Calu3 (cell line): Measurements from ENCODE around the gene C10orf88. TPM values are rescaled to one million over a fixed set of nuclear protein-coding genes. Genes with fewer than 3 reads are reported as not detected.

ENCODE experiments used
- Bru-seq: library from RNA; stranded (reverse); fragments of 400-500 nt; gene quantifications from one replicate; lab custom pipeline; 2021; lab: Mats Ljungman, UMichigan
- BruChase-seq, 2 experiments: library from RNA; stranded (reverse); fragments of 400-500 nt; gene quantifications; one replicate each; lab custom pipeline; 2021; lab: Mats Ljungman, UMichigan
- BruUV-seq: library from RNA; stranded (reverse); fragments of 400-500 nt; replicated peaks from 2 replicates; lab custom pipeline; 2021; lab: Mats Ljungman, UMichigan
- CTCF ChIA-PET: fragments of 300-600 bp; sonication (Branson Sonifier 250); formaldehyde crosslinking; loops from one replicate; lab custom pipeline; 2022; ENCODE audit warnings: antibody characterized with exemption; lab: Charles Lee
- DNase-seq: peaks from one replicate; pipeline ENCODE4 v3.0.0; 2022
- H3K27ac Mint-ChIP-seq: one replicate; pipeline ENCODE4 v1.8.0; 2022; ENCODE audit warnings: mixed read lengths; ENCODE audit not compliant: unreplicated experiment
- H3K27me3 Mint-ChIP-seq: one replicate; pipeline ENCODE4 v1.8.0; 2022; ENCODE audit warnings: mixed read lengths; ENCODE audit not compliant: unreplicated experiment
- H3K36me3 Mint-ChIP-seq: one replicate; pipeline ENCODE4 v1.8.0; 2022; ENCODE audit warnings: mild to moderate bottlenecking, moderate library complexity, mixed read lengths; ENCODE audit not compliant: insufficient read depth, unreplicated experiment
- H3K4me1 Mint-ChIP-seq: one replicate; pipeline ENCODE4 v1.8.0; 2022; ENCODE audit warnings: mild to moderate bottlenecking, low read depth, mixed read lengths; ENCODE audit not compliant: unreplicated experiment
- H3K4me3 Mint-ChIP-seq: one replicate; pipeline ENCODE4 v1.8.0; 2022; ENCODE audit warnings: mild to moderate bottlenecking, low read depth, moderate library complexity, mixed read lengths; ENCODE audit not compliant: unreplicated experiment
- H3K9me3 Mint-ChIP-seq: one replicate; pipeline ENCODE4 v1.8.0; 2022; ENCODE audit warnings: low read depth, mixed read lengths; ENCODE audit not compliant: unreplicated experiment
- CTCF ChIP-seq: fragments of 200-600 bp; IDR thresholded peaks from one replicate; pipeline ENCODE4 v1.8.0; 2022; ENCODE audit warnings: antibody characterized with exemption; ENCODE audit not compliant: unreplicated experiment
- intact Hi-C: fragments of 100-400 bp; cut with micrococcal nuclease; formaldehyde crosslinking; loops from one replicate; pipeline ENCODE4 v1.10.0; 2022; ENCODE audit not compliant: unreplicated experiment
- long read RNA-seq: library from polyadenylated mRNA; stranded (forward); transcript quantifications from one replicate; pipeline ENCODE4 v2.0.0, GENCODE V29; 2022
- total RNA-seq: library from RNA; stranded (reverse); gene quantifications from 2 replicates; pipeline ENCODE4 v1.2.3, GENCODE V29; 2022

C10orf88 gene
- total RNA-seq (7.8 and 8.3 TPM in 2 replicates), Bru-seq, nascent RNA (percentile 69 among the genes with signal in this experiment), BruChase-seq, experiment 1, labeled RNA remaining after a 6-hour chase (percentile 50 among the genes with signal in this experiment), BruChase-seq, experiment 2, labeled RNA remaining after a 2-hour chase (percentile 64 among the genes with signal in this experiment)
- long read RNA-seq, transcript C10orf88-204 (6 exons, 2,482 nt) = major isoform, 8 of 14 reads
- long read RNA-seq, partial matches to known transcripts = 3 of 14 reads
- long read RNA-seq, other reads (novel, unspliced or antisense) = 1 of 14 reads

GRCh38 chr10:122953902-122954730 is at the start of gene C10orf88:
TSS of gene C10orf88 (minus strand) at chr10:122954227. CDS start at chr10:122954178, 49 bp downstream.
- peak; percentile 87 for DNase-seq
- no peaks in the 10 kb centered on the region for H3K4me1 Mint-ChIP-seq
- peak within 1 kb of the TSS; percentile 73 for H3K27ac Mint-ChIP-seq
- CTCF ChIA-PET = no interaction called here
- no peaks in the 10 kb centered on the region for H3K9me3 Mint-ChIP-seq
- peak within 1 kb of the TSS; percentile 88 for H3K4me3 Mint-ChIP-seq
- intact Hi-C loops = loop anchor here (2.0 kb wide), 1 partner anchor 73 kb away; no protein-coding TSS in a partner anchor
- H3K27me3 Mint-ChIP-seq = no peaks in the 10 kb centered on the region
- H3K36me3 Mint-ChIP-seq = peaks cover 22% of the 10 kb centered on the region
- no TSS peak for BruUV-seq
- TF ChIP-seq CTCF = no peak

GRCh38 chr10:123001370-123001769 is 47.3 kb upstream of the C10orf88 start:
- Mint-ChIP-seq H3K27ac (no peak overlapping the region), H3K27me3 (no peaks in the 10 kb centered on the region), H3K9me3 (no peaks in the 10 kb centered on the region), H3K4me3 (no peak overlapping the region), H3K36me3 (no peaks in the 10 kb centered on the region), H3K4me1 (no peaks in the 10 kb centered on the region)
- intact Hi-C loops = no loop called here
- DNase-seq = no peak
- CTCF ChIA-PET = no interaction called here
- no peak for TF ChIP-seq CTCF
- BruUV-seq = no TSS peak

GRCh38 chr10:123000155-123000554 is 46.1 kb upstream of the C10orf88 start:
- Mint-ChIP-seq H3K27ac (no peak overlapping the region), H3K4me1 (no peaks in the 10 kb centered on the region), H3K4me3 (no peak overlapping the region), H3K27me3 (no peaks in the 10 kb centered on the region), H3K9me3 (no peaks in the 10 kb centered on the region), H3K36me3 (peaks cover 5% of the 10 kb centered on the region)
- CTCF ChIA-PET = no interaction called here
- TF ChIP-seq CTCF = no peak
- DNase-seq = no peak
- intact Hi-C loops = no loop called here
- no TSS peak for BruUV-seq

- BruUV-seq = no TSS peak
- no peaks in the 10 kb centered on the region for H3K9me3 Mint-ChIP-seq
- DNase-seq = no peak
- TF ChIP-seq CTCF = no peak
- no peaks in the 10 kb centered on the region for H3K4me1 Mint-ChIP-seq
- intact Hi-C loops = no loop called here
- peaks cover 7% of the 10 kb centered on the region for H3K36me3 Mint-ChIP-seq
- no peak overlapping the region for H3K4me3 Mint-ChIP-seq
- H3K27me3 Mint-ChIP-seq = no peaks in the 10 kb centered on the region
- H3K27ac Mint-ChIP-seq = no peak overlapping the region
- CTCF ChIA-PET = interaction anchor here (1.1 kb wide), 1 partner anchor 8 kb away, joined by 3 read pairs; no protein-coding TSS in a partner anchor
Measured at GRCh38 chr10:122999347-122999746, 45.3 kb upstream of the C10orf88 start.
